Renal cortex interstitium (tissue), 11 donors: ENCODE results near the gene FBLN1. TPM values are rescaled to one million over a fixed set of nuclear protein-coding genes. Genes with fewer than 3 reads are reported as not detected.
"Not testable (repeated sequence)": the region's sequence is repeated elsewhere in the genome, so short reads cannot be mapped to it uniquely, and the experiment has no call there.

Experiments
- DNase-seq, 11 donors: peaks; one replicate each; pipeline ENCODE4 v3.0.0-alpha.2; 2013; ENCODE audit warnings: low read depth in 9 of 11, low spot score in 4 of 11; ENCODE audit errors: extremely low read depth in 1 of 11
- polyA plus RNA-seq, 3 donors: library from polyadenylated mRNA; unstranded; fragments of 120-200 nt; gene quantifications; one replicate each; pipeline ENCODE4 v1.2.1, GENCODE V29; 2013; ENCODE audit not compliant: insufficient read length in 3 of 3

FBLN1 gene
- polyA plus RNA-seq, 3 donors = 92.0 to 152 (median 95.5) TPM

DNA sequence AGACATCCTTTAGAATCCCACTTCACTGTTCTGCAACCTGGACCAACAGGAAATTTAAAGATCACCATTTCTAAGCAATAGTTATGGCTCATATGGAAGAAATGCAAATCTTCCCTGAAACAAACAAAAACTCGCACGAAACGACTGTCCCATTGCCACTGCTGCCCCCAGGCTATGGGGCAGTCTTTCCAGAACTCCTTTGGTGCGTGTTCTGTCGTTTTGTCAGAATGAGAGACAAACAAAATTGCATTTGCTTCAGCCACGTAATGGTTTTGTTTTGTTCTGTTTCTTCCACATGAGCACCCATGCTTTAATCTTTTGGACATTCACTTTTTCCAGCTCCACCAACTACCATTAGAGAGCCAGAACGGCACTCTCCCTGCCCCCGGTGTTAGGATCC lies 10.8 kb upstream of the FBLN1 start:
- no peak for DNase-seq

DNA sequence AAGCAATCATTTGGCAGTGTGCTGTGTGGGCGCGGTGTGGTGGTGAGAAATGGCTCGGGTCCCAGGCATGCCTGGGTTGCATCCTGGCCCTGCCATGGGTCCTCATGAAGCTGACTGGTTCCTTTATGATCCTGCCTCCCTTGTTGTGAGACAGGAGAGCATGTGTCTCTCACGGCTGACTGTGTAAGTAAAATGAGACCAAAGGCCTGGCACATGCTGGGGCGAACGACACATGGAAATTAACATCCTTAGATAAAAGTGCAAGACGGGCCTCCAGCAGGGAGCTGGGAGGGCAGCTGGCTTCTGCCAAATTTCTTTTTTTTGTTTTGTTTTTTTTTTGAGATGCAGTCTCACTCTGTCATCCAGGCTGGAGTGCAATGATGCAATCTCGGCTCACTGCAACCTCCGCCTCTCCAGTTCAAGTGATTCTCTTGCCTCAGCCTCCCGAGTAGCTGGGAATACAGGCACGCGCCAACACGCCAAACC lies 9.4 kb upstream of the FBLN1 start:
- DNase-seq = no peak

DNA sequence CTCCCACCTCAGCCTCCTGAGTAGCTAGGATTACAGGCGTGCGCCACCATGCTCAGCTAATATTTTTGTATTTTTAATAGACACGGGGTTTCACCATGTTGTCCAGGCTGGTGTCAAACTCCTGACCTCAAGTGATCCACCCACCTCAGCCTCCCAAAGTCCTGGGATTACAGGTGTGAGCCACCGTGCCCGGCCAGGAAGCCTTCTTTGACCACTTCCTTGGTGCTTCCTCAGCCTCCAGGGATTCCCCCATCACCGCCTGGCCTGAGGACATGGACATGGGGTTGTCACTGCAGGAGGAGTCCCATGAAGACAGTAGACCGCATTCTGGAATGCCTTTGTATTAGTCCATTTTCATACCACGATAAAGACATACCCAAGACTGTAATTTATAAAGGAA lies 8.4 kb upstream of the FBLN1 start:
- not testable (repeated sequence) for DNase-seq

DNA sequence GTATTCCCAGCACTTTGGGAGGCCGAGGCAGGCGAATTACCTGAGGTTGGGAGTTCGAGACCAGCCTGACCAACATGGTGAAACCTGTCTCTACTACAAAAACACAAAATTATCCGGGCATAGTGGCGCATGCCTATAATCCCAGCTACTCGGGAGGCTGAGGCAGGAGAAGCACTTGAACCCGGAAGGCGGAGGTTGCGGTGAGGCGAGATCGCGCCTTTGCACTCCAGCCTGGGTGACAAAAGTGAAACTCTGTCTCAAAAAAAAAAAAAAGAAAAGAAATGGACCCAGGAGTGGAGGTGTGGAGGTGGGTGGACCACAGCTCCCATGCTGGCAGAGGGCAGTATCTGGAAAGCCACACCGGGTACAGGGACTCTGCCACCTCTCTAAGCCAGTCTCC lies 7.1 kb upstream of the FBLN1 start:
- not testable (repeated sequence) for DNase-seq

DNA sequence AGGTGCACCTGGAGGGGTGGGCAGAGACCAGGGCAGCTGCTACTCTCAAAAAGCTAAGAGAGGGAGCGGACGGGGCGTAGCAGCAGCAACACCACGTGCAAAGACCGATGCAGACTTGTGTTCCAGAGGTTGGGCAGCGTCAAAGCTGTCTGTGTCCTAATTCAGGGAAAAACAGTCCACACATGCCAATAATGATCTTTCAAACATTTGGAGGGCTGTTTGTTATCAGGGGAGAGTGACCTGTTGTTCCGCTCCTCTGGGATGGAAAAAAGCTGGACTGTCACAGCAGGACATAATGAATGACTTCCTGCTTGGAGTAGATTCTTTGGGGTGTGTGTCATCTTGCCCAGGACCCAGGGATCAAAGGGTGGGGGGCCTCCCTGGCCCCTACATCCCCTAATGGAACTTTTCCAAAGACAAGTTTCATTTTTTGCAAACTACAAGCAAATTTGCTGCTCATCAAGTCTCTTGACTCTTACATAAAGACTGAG lies 6.2 kb upstream of the FBLN1 start:
- no peak for DNase-seq

DNA sequence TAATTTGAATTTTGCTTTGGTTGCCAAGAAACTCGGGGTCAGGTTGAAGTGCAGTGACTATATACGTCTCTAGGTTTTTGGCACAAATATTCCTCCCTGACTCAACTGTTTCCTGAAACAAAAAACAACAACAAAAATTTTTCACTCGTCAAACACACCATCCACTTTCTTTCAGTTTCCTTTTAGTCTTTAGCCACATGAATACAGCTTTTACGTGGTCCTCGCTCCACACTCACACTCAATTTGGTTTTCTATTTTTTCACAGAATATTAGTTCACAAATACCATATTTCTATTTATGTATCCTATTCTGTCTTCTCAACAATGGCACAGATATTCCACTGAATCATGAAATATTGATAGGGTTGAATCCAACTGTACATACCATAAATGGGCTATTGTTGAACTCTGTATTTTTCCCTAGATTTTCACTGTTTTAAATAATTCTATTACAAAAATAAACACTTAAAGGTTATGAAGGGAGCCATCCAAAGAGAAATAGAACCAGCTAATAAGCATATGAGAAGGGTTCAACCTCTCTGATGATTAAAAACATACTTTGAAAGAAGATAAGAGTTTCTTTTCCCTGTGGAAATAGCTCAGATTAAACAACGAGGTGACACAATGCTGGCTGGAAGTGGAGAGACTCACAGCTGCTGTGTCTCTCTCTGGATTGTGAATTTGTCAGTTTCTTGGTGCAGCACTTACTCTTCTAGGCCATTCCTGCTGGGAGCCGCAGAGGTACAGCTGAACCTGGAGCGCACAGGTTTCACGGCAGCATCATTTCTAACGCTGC lies 5.1 kb upstream of the FBLN1 start:
- DNase-seq = no peak

DNA sequence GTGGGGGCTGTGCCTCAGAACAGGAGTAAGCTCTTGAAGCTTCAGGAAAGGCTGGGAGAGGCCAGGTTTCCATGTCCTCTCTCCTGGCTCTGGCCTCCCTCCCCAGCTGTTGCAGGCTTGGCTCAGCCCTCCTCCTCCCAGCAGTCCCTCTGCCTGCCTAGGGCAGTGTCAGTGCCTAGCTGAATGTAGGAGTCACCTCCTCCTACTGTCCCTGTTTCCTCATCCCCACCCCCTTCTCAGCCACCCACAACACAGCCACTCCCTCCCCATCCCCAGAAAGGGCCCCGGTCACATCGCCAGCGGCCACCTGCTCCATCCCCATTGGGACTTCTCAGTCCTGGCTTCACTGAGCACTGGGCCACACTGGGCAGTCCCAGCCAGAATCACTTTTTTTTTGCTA lies 2.9 kb upstream of the FBLN1 start:
- DNase-seq = no peak

DNA sequence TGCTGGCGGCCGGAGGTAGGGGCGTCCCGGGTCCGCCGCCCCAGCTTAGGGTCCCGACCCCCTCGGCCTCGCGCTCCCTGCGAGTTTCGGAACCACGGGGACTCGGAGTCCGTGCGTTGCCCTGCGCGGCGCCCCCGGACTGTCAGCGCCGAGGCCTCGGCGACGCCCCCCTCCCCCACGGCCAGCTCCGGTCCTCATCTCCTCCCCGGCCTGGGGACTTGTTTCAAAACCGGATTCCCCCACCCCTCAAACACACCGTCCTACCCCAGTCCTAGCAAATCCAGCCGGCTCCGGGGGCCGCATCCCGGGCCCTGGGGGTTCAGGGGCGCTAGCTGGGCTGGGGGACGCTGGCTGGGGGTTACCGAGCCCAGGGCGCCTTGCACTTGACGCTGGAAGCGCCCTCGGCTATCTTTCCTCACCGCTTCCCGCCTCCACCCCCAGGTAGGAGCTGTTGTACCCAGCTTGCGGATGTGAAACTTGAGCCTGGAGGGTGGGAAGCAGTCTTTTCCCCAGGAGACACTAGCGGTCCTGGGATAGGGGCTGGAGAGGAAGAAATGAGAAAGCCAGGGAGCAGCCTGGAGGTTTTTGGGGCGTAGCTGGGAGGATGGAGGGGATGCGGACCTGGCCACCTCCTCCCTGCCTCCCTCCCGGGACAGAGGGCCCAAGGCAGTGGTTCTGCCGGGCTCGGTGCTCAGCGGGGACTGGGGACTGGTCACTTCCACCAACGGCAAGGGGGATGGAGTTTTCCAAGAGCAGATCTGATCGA lies 550 bp downstream of the FBLN1 start:
- peak in 1 of 11 donors; percentile 19 for DNase-seq

DNA sequence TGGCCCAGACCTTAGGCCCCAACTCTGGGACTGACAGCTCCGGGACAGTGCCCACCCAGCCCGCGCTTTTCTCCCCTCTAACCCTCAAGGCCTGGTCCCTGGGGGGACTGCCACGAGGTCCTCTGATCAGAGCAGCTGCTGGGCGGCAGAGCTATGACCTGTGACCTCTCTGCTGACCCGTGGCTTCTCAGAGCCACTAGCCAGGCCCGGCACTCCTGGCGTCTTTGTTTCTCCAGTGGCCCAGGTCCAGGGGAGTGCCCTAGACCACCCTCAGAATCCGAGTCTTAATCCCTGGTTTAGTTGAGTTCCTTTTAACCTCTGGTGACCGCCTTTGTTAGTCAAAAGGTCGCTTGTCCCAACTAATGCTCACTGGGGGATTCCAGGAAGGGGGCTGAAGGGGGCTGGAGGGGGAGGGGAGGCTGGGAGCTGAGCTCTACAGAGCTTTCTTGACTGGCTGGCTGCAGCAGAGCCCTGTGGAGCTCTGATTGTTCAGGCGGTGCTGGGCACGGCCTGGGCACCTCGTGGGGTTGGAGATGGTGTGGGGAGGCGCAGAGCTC lies 1.2 kb downstream of the FBLN1 start:
- peak in 1 of 11 donors; percentile 18 for DNase-seq

DNA sequence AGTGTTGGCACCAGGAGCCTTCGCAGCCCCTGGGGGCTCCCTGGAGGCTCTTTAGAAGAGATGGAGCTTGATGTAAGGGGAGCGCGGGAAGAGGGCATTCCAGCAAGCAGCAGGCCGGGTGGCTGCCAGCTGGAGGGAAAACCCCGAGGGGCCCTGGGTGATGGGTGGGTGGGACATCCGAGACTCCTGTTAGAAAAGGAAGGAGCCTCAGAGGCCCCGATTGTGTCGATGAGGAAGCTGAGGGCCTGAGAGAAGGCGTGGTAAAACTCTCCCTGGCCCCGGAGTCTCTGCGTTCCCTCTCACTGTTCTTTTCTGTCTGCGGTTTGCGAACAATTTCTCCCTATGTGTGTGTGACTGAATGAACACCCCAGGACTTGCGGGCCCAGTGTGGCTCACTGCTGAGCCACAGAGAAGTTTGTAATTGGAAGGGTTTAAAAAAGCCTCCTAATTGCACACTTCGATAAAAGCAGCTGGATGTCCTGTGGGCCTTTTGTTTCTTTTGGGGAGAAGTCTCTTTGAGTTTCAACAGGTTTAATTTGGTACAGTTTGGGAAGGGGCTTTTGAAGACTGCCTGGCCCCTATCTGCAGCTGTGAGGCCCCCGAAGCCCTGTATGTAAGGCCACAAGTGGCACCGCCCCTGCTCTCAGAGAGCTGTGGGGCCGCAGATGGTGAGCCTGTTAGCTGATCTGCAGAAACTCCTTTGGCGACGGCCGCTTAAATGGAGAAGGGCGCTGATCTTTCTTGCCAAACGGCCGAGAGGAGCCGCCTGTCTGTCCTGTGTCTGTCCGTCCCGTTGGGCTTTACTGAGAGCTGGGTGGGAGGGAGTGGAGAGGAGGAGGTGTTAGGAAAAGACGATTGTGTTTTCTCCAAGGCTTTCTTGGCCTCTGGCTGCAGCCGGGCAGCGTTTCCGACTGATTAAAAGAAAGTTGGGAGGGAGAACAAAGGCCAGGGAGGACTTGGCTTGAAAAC lies 2.0 kb downstream of the FBLN1 start:
- DNase-seq = peak in 2 of 11 donors; percentile 15 to 29

DNA sequence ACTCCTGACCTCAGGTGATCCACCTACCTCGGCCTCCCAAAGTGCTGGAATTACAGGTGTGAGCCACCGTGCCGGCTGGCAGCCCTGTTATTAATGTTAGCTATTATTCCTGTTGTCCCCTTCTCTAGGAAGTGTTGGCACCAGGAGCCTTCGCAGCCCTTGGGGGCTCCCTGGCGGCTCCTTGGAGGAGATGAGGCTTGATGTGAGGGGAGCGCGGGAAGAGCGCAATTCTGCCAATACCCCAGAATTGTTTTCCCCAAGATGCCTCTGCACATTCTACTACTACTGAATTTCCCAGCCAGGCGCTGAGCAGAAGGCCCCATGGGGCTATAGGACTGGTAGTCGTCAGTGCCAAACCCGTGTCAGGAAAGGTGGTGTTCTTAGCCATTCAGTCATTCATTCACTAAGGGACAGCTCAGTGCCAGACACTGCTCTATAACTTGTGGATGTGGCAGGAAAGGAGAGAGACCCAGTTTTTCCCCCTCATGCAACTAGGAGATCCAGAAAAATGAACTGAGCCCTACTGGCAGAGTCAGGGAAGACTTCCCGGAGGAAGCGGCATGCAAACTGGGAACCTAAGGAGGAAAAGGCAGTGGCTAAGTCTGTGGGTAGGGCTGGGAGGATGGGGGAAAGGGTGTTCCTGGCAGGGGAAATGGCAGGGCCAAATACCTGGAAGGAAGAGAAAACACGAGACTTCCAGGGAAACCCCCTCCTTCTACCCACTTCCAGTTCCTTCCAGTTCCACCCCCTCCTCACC lies 3.5 kb downstream of the FBLN1 start:
- DNase-seq = no peak

DNA sequence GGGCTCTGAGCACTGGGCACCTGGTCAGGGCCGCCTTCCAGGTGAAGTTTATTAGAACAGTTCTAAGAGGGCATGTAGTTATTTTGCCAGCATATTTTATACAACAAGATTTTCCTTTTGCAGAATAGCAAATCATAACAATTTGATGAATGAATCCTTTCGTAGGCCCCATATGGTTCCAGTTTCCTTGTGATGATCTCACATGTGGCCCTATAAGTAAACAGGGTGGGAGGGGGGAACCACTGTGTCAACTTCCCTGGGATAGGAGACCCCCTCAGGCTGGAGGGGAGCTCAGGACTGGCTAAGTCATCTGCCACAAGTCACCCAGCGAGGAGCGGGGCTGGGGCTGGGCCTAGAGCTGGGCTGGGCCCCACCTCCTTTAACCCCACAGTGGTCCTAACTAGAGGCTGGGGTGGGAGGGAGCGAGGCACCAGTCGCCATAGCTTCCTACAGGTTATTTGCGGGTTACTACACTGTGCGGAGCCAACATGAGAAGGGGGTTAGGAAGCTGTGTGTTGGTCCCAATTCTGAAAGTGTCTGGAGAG lies 4.2 kb downstream of the FBLN1 start:
- no peak for DNase-seq

DNA sequence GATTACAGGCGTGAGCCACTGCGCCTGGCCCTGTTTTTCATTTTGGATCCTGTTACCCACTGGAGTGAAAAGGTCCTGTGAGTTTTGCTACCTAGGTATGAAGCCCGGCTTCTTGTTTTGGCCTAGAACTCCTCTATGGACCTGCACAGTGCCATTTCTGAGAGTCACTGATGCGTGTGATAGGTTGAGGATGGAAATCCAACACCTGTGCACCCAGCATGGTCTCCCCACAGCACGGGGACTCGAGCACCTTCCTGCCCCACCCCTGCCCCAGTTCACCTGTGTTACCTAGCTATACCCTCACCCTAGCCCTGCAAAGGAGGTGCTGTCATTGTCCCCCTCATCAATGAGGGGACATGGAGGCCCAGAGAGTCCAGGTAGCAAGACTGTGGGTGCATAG lies 5.1 kb downstream of the FBLN1 start:
- DNase-seq = no peak

DNA sequence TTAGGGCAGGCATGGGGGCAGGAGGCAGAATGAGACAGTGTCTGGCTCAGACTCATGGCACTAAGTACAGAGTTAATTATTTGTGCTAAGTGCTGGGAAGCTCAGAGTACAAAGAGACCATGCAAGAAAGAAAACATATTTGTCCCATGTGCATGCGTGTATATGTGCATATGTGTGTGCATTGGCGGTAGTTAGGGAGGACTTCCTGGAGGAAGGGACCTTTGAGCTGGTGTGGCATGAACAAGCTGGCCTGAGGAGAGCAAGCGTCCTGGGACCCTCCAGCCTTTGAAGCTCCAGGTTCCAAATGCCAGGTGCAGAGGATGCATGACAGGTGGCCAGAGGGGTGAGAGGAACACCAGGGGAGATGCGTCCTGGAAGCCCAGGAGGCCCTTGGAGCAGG lies 6.1 kb downstream of the FBLN1 start:
- no peak for DNase-seq

DNA sequence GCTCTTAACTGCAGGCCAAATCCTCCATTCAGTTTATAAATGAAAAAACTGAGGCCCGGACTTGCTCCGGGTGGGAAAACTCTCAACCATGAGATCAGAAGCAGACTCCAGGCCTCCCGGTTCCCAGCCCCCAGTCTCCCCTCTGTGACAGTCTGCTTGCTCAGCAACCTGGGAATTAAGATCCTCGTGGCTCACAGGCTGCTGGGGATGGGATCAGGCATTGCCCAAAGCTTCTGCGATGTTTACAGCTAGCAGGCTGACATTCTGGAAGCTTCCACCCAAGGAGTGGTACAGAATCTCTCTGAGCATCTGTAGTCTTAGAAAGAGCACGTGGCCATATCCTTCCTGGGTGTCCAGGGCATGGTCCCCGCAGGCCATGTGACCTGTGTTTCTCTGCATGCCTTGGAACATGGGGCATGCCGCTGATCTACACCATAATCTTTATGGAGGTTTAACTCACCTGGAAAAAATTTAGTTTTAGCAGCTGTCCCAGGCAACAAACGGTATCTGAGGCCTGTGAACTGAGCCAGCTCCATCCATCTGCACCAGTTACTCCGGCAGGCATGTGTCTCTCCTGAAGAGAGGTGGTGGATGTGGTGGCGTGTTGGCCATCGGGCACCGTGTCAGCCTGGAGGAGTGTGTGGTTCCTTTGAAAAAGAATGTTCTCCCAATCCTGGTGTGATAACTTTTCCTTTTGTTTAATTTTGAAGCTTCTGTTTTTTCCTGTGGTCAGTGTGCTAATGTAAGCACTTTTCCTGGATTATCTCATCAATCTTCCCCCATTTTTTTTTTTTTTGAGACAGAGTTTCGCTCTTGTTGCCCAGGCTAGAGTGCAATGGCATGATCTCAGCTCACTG lies 7.9 kb downstream of the FBLN1 start:
- DNase-seq = no peak

DNA sequence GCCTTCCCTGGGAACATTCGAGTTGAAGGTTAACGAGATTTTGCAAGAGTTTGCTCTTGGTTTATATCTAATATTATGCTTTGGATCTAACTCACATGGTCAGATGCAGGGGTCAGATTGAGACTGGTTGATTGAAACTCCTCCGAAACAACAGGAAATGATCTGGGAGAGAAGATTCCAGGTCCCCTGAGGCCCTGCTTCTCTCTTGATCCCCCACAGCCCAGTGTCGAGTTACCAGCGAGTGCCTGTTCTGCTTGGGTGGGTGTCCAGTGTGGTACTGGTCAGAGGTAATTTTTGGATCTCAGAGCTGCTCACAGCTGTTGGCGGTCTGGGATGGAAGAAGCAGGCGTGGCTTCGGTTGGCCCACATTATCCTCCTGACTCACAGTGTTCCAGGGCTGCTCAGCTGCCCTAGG lies 9.2 kb downstream of the FBLN1 start:
- DNase-seq = peak in 3 of 11 donors; percentile 51 to 65 (median 53)

DNA sequence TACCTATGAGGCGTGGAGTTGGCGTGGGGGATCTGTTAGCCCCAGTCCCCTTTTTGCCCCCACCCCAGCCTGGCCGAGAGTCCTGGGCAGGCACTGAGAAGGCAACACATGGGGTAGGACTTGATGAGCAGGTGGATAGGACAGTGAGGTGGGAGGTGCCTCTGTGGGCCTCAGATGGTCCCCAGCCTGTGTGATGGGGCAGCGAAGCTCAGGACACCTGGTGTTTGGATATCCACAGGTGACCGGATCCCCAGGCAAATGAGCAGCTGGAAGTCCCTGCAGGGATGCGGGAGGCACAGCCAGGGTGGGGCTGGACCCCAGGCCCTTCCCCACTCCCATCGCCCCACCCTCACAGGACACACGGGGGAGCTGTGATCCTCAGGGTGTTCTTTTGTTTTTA lies 9.7 kb downstream of the FBLN1 start:
- no peak for DNase-seq
